BJ (cell line): Measurements from ENCODE around the gene MFSD2A. TPM values are rescaled to one million over a fixed set of nuclear protein-coding genes. Genes with fewer than 3 reads are reported as not detected.
"Not testable (repeated sequence)": the region's sequence is repeated elsewhere in the genome, so short reads cannot be mapped to it uniquely, and the experiment has no call there.

ENCODE experiments used
- CTCF ChIA-PET: fragments of 350-600 bp; formaldehyde crosslinking; extraction: SDS; loops from one replicate; lab custom pipeline; 2021; ENCODE audit warnings: antibody characterized with exemption, inconsistent platforms; lab: Yijun Ruan, JAX
- POLR2A ChIA-PET: fragments of 300-600 bp; sonication (Branson Sonifier 250); formaldehyde crosslinking; extraction: SDS; loops from one replicate; lab custom pipeline; 2021; ENCODE audit warnings: antibody characterized with exemption; lab: Charles Lee
- DNase-seq: peaks from one replicate; pipeline ENCODE4 v3.0.0-alpha.2; 2011; ENCODE audit warnings: low read depth
- H3K27me3 ChIP-seq: 2 replicates; pipeline ENCODE4 v1.6.0; 2011; ENCODE audit warnings: low read length; ENCODE audit not compliant: control insufficient read depth, insufficient read depth
- H3K36me3 ChIP-seq: 2 replicates; pipeline ENCODE4 v1.5.1; 2011; ENCODE audit warnings: low read length; ENCODE audit not compliant: control insufficient read depth, insufficient read depth
- H3K4me3 ChIP-seq: 2 replicates; pipeline ENCODE4 v1.5.1; 2011; ENCODE audit warnings: low read depth, mild to moderate bottlenecking, control low read depth, low read length
- CTCF ChIP-seq: IDR thresholded peaks from 2 replicates; pipeline ENCODE4 v1.5.1; 2011; ENCODE audit warnings: low read depth, mild to moderate bottlenecking, control low read depth, inconsistent platforms, low read length, moderate library complexity; ENCODE audit not compliant: insufficient read depth
- polyA plus RNA-seq: library from polyadenylated mRNA; depleted of rRNA; stranded (reverse); fragments of >200 nt; gene quantifications from 2 replicates; pipeline ENCODE4 v1.2.3, GENCODE V29; 2011

The MFSD2A gene
- polyA plus RNA-seq, 1 experiment: 2.0 TPM

DNA sequence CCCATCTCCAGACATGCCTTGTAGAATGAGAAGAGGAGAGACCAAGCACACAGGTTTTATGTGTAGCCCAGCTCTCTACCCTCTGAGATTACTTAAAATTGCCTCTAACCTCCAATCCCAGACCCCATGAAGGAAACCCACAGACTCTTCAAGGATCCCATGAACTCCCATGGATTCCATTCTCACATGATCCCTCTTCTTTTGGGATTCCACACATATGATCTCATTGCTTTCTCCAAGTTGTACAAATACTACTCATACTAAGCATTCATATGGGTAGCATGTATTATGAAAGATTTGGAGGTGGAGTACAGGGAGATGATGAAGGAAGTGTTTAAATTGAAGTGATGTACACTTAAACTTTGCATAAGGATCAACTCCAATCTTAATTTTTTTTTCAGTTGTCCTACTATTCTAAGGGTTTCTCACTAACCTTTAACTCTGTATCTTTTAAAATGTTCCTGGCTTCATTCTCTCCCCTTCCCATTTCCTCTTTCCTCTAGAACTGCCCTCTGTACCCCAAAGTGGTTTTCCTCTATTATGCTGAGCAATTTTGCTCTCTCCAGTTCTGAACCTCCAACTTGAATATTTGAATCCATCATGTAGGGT lies 41.6 kb downstream of the MFSD2A start:
- ChIA-PET POLR2A (no interaction called here), CTCF (interaction anchor here (0.6 kb wide), 1 partner anchor 156 kb away, joined by 4 read pairs; no protein-coding TSS in a partner anchor)
- Histone ChIP-seq H3K27me3 (no peaks in the 10 kb centered on the region), H3K4me3 (no peak overlapping the region), H3K36me3 (no peaks in the 10 kb centered on the region)
- no peak for DNase-seq
- no peak for TF ChIP-seq CTCF

- POLR2A ChIA-PET: interaction anchor here (0.6 kb wide), 2 partner anchors 22 to 39 kb away, joined by 3 to 8 read pairs; partner anchors contain the start of gene CAP1
- Histone ChIP-seq H3K4me3 (no peak overlapping the region), H3K36me3 (no peaks in the 10 kb centered on the region), H3K27me3 (0 out of 2 replicates have a peak, but pooled peaks cover 2% of the 10 kb centered on the region)
- CTCF ChIA-PET: interaction anchor here (0.6 to 1.0 kb wide), 4 partner anchors 12 to 314 kb away, joined by 3 to 5 read pairs (median 3); no protein-coding TSS in a partner anchor
- DNase-seq: no peak
- no peak for TF ChIP-seq CTCF
Measured at GRCh38 chr1:40001456-40001855, 46.5 kb downstream of the MFSD2A start.

- no peak for DNase-seq
- TF ChIP-seq CTCF: no peak
- CTCF ChIA-PET: no interaction called here
- Histone ChIP-seq H3K4me3 (no peak overlapping the region), H3K27me3 (0 out of 2 replicates have a peak, but pooled peaks cover 2% of the 10 kb centered on the region), H3K36me3 (no peaks in the 10 kb centered on the region)
- POLR2A ChIA-PET: no interaction called here
Measured at GRCh38 chr1:40003156-40004093, 48.5 kb downstream of the MFSD2A start.

- no peak for TF ChIP-seq CTCF
- Histone ChIP-seq H3K4me3 (no peak overlapping the region), H3K36me3 (no peaks in the 10 kb centered on the region), H3K27me3 (0 out of 2 replicates have a peak, but pooled peaks cover 2% of the 10 kb centered on the region)
- POLR2A ChIA-PET: no interaction called here
- no peak for DNase-seq
- CTCF ChIA-PET: no interaction called here
Measured at GRCh38 chr1:40004857-40005256, 49.9 kb downstream of the MFSD2A start.

DNA sequence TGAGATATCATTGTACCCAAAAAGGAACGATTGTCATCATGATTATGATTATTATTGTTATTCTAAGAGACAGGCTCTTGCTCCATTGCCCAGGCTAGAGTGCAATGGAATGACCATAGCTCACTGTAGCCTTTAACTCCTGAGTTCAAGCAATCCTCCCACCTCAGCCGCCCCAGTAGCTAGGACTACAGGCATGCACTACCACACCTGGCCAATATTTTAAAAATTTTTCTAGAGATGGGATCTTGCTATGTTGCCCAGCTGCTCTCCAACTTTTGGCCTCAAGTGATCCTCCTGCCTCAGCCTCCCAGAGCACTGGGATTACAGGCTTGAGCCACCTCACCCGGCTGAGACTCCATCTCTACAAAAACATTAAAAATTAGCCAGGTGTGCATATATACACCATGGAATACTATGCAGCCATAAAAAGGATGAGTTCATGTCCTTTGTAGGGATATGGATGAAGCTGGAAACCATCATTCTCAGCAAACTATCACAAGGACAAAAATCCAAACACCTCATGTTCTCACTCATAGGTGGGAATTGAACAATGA lies 52.6 kb downstream of the MFSD2A start:
- DNase-seq, H3K27me3 ChIP-seq, H3K36me3 ChIP-seq, H3K4me3 ChIP-seq, POLR2A ChIA-PET: not testable (repeated sequence)
- CTCF ChIA-PET: interaction anchor here (0.9 kb wide), 1 partner anchor 27 kb away, joined by 3 read pairs; no protein-coding TSS in a partner anchor
